Measurements from ENCODE around the gene MAGI2.

- no peak for TF ChIP-seq POLR2A (IDR thresholded peaks at IDR 0.05; ENCODE audit: insufficient read depth in 1 of 2, low read depth in 2 of 2, low read length in 2 of 2)
- TF ChIP-seq, protein P1, sequence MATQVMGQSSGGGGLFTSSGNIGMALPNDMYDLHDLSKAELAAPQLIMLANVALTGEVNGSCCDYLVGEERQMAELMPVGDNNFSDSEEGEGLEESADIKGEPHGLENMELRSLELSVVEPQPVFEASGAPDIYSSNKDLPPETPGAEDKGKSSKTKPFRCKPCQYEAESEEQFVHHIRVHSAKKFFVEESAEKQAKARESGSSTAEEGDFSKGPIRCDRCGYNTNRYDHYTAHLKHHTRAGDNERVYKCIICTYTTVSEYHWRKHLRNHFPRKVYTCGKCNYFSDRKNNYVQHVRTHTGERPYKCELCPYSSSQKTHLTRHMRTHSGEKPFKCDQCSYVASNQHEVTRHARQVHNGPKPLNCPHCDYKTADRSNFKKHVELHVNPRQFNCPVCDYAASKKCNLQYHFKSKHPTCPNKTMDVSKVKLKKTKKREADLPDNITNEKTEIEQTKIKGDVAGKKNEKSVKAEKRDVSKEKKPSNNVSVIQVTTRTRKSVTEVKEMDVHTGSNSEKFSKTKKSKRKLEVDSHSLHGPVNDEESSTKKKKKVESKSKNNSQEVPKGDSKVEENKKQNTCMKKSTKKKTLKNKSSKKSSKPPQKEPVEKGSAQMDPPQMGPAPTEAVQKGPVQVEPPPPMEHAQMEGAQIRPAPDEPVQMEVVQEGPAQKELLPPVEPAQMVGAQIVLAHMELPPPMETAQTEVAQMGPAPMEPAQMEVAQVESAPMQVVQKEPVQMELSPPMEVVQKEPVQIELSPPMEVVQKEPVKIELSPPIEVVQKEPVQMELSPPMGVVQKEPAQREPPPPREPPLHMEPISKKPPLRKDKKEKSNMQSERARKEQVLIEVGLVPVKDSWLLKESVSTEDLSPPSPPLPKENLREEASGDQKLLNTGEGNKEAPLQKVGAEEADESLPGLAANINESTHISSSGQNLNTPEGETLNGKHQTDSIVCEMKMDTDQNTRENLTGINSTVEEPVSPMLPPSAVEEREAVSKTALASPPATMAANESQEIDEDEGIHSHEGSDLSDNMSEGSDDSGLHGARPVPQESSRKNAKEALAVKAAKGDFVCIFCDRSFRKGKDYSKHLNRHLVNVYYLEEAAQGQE (IDR thresholded peaks at IDR 0.05; ENCODE audit: borderline replicate concordance in 1 of 2, low read depth in 1 of 2, low read length in 2 of 2), result no peak
- no peak for TF ChIP-seq RAD51 (IDR thresholded peaks at IDR 0.05; ENCODE audit: borderline replicate concordance)
- TF ChIP-seq USF2 (IDR thresholded peaks at IDR 0.05; ENCODE audit: low read depth, low read length), result no peak
- TF ChIP-seq USF2 (CRISPR knock-in tag; IDR thresholded peaks at IDR 0.05; ENCODE audit: borderline replicate concordance), result no peak
- TF ChIP-seq SALL2 (CRISPR knock-in tag; IDR thresholded peaks at IDR 0.05), result no peak
- TF ChIP-seq PBX3 (CRISPR knock-in tag; IDR thresholded peaks at IDR 0.05; ENCODE audit: borderline replicate concordance), result no peak
- TF ChIP-seq, protein P2, sequence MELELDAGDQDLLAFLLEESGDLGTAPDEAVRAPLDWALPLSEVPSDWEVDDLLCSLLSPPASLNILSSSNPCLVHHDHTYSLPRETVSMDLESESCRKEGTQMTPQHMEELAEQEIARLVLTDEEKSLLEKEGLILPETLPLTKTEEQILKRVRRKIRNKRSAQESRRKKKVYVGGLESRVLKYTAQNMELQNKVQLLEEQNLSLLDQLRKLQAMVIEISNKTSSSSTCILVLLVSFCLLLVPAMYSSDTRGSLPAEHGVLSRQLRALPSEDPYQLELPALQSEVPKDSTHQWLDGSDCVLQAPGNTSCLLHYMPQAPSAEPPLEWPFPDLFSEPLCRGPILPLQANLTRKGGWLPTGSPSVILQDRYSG (CRISPR knock-in tag; IDR thresholded peaks at IDR 0.05), result no peak
- no peak for TF ChIP-seq ZNF318 (CRISPR knock-in tag; IDR thresholded peaks at IDR 0.05)
- TF ChIP-seq ZNF329 (CRISPR knock-in tag; IDR thresholded peaks at IDR 0.05; ENCODE audit: low read depth), result no peak
Measured at GRCh38 chr7:78080811-78081210, 1372.7 kb downstream of the MAGI2 start.
